AG04449 (cell line): ENCODE results near the gene GALNTL6.
"Not testable (repeated sequence)": the region's sequence is repeated elsewhere in the genome, so short reads cannot be mapped to it uniquely, and the experiment has no call there.

Experiments
- CTCF ChIA-PET: fragments of 350-600 bp; formaldehyde crosslinking; extraction: SDS; loops from one replicate; lab custom pipeline; 2021; ENCODE audit warnings: antibody characterized with exemption; lab: Yijun Ruan, JAX
- POLR2A ChIA-PET: fragments of 400-600, 350-600 bp; formaldehyde crosslinking; extraction: SDS; loops from one replicate; lab custom pipeline; 2020; ENCODE audit warnings: antibody characterized with exemption, inconsistent platforms; lab: Yijun Ruan, JAX
- DNase-seq: peaks from one replicate; pipeline ENCODE4 v3.0.0-alpha.2; 2010; ENCODE audit warnings: low read depth, low spot score
- H3K4me3 ChIP-seq: 2 replicates; pipeline ENCODE4 v1.5.1; 2011; ENCODE audit warnings: low read depth, mild to moderate bottlenecking, control low read depth, low read length
- CTCF ChIP-seq: IDR thresholded peaks from one replicate; pipeline ENCODE4 v1.5.1; 2011; ENCODE audit warnings: mild to moderate bottlenecking, moderate library complexity, low read length, control low read depth, inconsistent platforms; ENCODE audit not compliant: insufficient read depth; ENCODE audit errors: missing control alignments

The GALNTL6 gene

GRCh38 chr4:172727631-172728030 is 914.4 kb downstream of the GALNTL6 start:
- TF ChIP-seq CTCF, result no peak
- no peak for DNase-seq
- CTCF ChIA-PET, result no interaction called here
- POLR2A ChIA-PET, result no interaction called here
- no peak overlapping the region for H3K4me3 ChIP-seq

GRCh38 chr4:172733645-172734044 is 920.4 kb downstream of the GALNTL6 start:
- H3K4me3 ChIP-seq, CTCF ChIA-PET, DNase-seq, POLR2A ChIA-PET: not testable (repeated sequence)

DNA sequence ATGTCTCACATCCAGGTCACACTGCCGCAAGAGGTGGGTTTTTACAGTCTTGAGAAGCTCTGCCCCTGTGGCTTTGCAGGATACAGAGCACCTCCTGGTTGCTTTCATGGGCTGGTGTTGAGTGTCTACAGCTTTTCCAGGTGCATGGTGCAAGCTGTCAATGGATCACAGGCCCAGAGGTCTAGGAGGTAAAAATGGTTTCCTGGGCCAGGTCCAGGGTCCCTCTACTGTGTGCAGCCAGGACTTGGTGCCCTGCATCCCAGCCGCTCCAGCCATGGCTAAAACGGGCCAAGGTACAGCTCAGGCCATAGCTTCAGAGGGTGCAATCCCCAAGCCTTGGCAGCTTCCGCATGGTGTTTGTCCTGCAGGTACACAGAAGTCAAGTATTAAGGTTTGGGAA is 921.4 kb downstream of the GALNTL6 start:
- H3K4me3 ChIP-seq, result no peak overlapping the region
- no peak for TF ChIP-seq CTCF
- ChIA-PET POLR2A (no interaction called here), CTCF (no interaction called here)
- DNase-seq, result no peak

- no peak for DNase-seq
- ChIA-PET POLR2A (no interaction called here), CTCF (no interaction called here)
- TF ChIP-seq CTCF, result no peak
- no peak overlapping the region for H3K4me3 ChIP-seq
These were observed 922.8 kb downstream of the GALNTL6 start for GRCh38 chr4:172736046-172736445.

- ChIA-PET POLR2A (no interaction called here), CTCF (no interaction called here)
- DNase-seq, result no peak
- no peak overlapping the region for H3K4me3 ChIP-seq
- TF ChIP-seq CTCF, result no peak
These were observed 927.2 kb downstream of the GALNTL6 start for GRCh38 chr4:172740434-172740833.

DNA sequence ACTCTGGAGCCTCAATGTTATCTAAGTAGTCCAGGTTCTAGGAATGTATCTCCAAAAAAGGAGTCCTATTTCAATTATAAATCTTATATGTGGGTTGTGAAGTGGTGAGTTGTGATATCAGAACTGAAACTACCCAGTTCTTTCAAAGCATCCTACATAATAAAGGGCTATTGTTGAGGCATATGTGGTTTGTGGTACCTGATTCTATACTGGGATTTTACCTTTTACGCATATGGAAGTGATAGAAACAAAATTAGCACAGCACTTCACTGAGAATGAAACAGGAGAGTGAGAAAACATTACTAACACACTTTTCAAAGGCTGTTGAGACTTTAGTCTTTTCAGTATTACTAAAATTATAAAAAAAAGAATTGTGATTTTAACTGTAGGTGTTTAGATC is 937.7 kb downstream of the GALNTL6 start:
- DNase-seq, result no peak
- no peak for TF ChIP-seq CTCF
- ChIA-PET POLR2A (no interaction called here), CTCF (no interaction called here)
- H3K4me3 ChIP-seq, result no peak overlapping the region

- H3K4me3 ChIP-seq, result no peak overlapping the region
- ChIA-PET POLR2A (no interaction called here), CTCF (no interaction called here)
- DNase-seq, result no peak
- TF ChIP-seq CTCF, result no peak
These were observed 938.3 kb downstream of the GALNTL6 start for GRCh38 chr4:172751550-172751949.
